T-helper 17 cell (primary cell): ENCODE data around the gene PDZD7. TPM values are rescaled to one million over a fixed set of nuclear protein-coding genes. Genes with fewer than 3 reads are reported as not detected.
A peak's percentile ranks its signal among the peaks of the same experiment; 100 is the strongest.

ENCODE experiments used
- ATAC-seq: fragments of 150-1000 bp; cut with Tn5 transposase; 2 replicates; pipeline ENCODE4 v1.10.0; 2021; ENCODE audit warnings: mild to moderate bottlenecking, moderate library complexity
- DNase-seq, 3 donors: peaks; one replicate each; pipeline versions ENCODE4 v3.0.0 to v3.0.0-alpha.2; 2020 to 2021
- H3K9me3 ChIP-seq: one replicate; pipeline ENCODE4 v1.7.0; 2013; ENCODE audit warnings: low read length, mild to moderate bottlenecking; ENCODE audit not compliant: control insufficient read depth, poor library complexity, severe bottlenecking
- H3K27ac Mint-ChIP-seq: one replicate; pipeline ENCODE4 v1.8.0; 2022; ENCODE audit warnings: mild to moderate bottlenecking, moderate library complexity, mixed read lengths
- H3K27me3 Mint-ChIP-seq: one replicate; pipeline ENCODE4 v1.8.0; 2022; ENCODE audit warnings: mixed read lengths
- H3K36me3 Mint-ChIP-seq: one replicate; pipeline ENCODE4 v1.8.0; 2022; ENCODE audit warnings: low read depth, mixed read lengths
- H3K4me1 Mint-ChIP-seq: one replicate; pipeline ENCODE4 v1.8.0; 2022; ENCODE audit warnings: mild to moderate bottlenecking, mixed read lengths
- H3K4me3 Mint-ChIP-seq: one replicate; pipeline ENCODE4 v1.8.0; 2022; ENCODE audit warnings: mild to moderate bottlenecking, moderate library complexity, mixed read lengths
- total RNA-seq, 4 donors: library from RNA in 2 of 4; stranded (reverse) in 2 of 4; gene quantifications; one replicate each; pipeline ENCODE4 v1.2.3 and lab custom pipeline; 2022 to 2026

The PDZD7 gene
- total RNA-seq, 2 donors from 2014 or later: 0.65 to 1.1 TPM

DNA sequence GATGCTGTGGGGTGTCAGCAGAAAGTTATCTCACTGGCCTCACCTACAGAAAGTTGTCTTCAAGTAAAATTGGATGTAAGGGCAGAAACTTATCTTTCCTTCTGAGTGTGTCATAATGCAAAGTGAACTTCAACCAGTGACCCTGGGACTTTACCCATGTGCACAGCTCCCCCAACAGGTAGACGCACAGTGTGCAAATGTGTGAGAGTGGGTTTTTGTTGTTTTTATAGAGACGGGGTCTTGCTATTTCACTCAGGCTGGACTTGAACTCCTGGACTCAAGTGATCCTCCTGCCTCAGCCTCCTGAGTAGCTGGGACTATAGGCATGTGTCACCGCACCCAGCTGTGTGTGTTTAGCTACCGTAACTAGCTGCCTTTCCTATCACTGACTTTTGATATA is 24.5 kb upstream of the PDZD7 start:
- H3K4me1 Mint-ChIP-seq: peaks cover 10% of the 10 kb centered on the region
- H3K27ac Mint-ChIP-seq: no peak overlapping the region
- ATAC-seq: no peak
- no peaks in the 10 kb centered on the region for H3K9me3 ChIP-seq
- no peak for DNase-seq
- no peak overlapping the region for H3K4me3 Mint-ChIP-seq
- peaks cover 8% of the 10 kb centered on the region for H3K27me3 Mint-ChIP-seq
- H3K36me3 Mint-ChIP-seq: peaks cover 2% of the 10 kb centered on the region

DNA sequence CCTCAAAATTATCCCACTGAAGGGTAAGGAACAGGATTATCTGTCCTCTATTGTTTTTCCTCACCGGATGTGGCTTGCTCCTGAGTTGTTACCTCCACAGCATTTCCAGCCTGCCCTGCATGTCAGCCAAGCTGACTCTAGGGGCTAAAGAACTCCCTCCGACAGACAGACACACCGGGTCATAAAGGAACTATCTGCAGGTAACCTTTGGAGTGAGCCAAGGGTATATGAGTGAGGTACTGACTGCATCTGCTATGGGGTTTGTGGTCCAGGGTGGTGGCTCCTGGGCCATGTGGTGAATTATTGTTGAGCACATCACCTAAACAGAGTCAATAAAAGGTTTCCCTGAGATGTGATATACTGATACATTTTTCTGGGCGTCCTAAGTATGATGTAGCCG is 23.9 kb upstream of the PDZD7 start:
- Mint-ChIP-seq H3K27ac (no peak overlapping the region), H3K36me3 (peaks cover 2% of the 10 kb centered on the region), H3K4me3 (no peak overlapping the region), H3K4me1 (peaks cover 8% of the 10 kb centered on the region), H3K27me3 (peaks cover 9% of the 10 kb centered on the region)
- no peak for DNase-seq
- no peaks in the 10 kb centered on the region for H3K9me3 ChIP-seq
- ATAC-seq: no peak

DNA sequence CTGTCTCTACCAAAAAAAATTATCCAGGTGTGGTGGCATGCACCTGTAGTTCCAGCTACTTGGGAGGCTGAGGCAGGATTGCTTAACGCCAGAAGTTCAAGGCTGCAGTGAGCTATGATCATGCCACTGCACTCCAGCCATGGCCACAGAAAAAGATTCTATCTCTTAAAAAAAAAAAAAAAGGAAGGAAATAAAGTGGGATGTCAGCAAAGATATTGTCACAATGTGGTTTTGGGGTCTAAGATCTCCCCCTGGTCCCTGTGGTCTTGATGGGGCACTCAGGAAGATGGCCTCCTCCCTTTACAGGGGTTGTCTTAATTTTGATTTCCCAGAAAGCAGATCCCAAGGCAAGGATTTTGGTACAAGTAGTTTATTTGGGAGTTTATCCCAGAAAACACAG is 23.4 kb upstream of the PDZD7 start:
- H3K27me3 Mint-ChIP-seq: peaks cover 13% of the 10 kb centered on the region
- DNase-seq (no peak), ATAC-seq (no peak)
- H3K4me3 Mint-ChIP-seq: no peak overlapping the region
- H3K36me3 Mint-ChIP-seq: peaks cover 2% of the 10 kb centered on the region
- H3K9me3 ChIP-seq: no peaks in the 10 kb centered on the region
- H3K4me1 Mint-ChIP-seq: peaks cover 7% of the 10 kb centered on the region
- no peak overlapping the region for H3K27ac Mint-ChIP-seq

DNA sequence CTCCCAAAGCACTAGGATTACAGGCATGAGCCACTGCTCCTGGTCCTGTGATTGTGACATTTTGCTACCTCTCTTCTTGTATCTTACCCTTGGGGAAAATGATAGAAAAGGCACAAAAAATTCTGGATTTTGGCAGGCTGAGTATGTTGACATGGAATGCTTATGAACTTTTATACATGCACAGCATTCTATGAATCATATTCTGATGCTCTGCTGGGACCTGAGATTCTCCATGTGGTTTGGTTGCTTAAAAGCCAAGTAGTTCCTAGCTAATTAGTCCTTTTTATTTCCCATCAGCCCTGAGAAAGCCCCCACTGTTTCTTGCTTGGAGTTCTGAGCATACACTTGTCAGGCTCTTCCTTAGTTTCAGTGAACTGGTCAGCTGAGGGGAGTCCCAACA is 22.6 kb upstream of the PDZD7 start:
- DNase-seq: no peak
- Mint-ChIP-seq H3K27ac (no peak overlapping the region), H3K4me1 (peaks cover 11% of the 10 kb centered on the region), H3K27me3 (peaks cover 22% of the 10 kb centered on the region), H3K36me3 (peaks cover 4% of the 10 kb centered on the region), H3K4me3 (no peak overlapping the region)
- no peak for ATAC-seq
- H3K9me3 ChIP-seq: no peaks in the 10 kb centered on the region

DNA sequence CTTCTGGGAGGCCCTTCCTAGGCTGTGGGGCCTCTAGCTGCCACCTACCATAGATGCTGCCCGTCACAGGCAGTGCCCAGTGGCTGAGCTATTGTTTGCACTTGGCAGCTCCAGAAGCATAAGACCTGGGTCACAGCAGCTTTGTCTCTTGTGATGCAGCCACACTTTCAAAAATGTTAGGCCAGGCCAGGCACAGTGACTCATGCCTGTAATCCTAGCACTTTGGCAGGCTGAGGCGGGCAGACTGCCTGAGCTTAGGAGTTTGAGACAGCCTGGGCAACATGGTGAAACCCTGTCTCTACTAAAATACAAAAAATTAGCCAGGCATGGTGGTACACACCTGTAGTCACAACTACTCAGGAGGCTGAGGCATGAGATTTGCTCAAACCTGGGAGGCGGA is 21.4 kb upstream of the PDZD7 start:
- H3K9me3 ChIP-seq: no peaks in the 10 kb centered on the region
- Mint-ChIP-seq H3K27ac (no peak overlapping the region), H3K4me1 (peaks cover 16% of the 10 kb centered on the region), H3K4me3 (no peak overlapping the region), H3K36me3 (peaks cover 4% of the 10 kb centered on the region), H3K27me3 (peaks cover 31% of the 10 kb centered on the region)
- ATAC-seq: no peak
- DNase-seq: no peak

DNA sequence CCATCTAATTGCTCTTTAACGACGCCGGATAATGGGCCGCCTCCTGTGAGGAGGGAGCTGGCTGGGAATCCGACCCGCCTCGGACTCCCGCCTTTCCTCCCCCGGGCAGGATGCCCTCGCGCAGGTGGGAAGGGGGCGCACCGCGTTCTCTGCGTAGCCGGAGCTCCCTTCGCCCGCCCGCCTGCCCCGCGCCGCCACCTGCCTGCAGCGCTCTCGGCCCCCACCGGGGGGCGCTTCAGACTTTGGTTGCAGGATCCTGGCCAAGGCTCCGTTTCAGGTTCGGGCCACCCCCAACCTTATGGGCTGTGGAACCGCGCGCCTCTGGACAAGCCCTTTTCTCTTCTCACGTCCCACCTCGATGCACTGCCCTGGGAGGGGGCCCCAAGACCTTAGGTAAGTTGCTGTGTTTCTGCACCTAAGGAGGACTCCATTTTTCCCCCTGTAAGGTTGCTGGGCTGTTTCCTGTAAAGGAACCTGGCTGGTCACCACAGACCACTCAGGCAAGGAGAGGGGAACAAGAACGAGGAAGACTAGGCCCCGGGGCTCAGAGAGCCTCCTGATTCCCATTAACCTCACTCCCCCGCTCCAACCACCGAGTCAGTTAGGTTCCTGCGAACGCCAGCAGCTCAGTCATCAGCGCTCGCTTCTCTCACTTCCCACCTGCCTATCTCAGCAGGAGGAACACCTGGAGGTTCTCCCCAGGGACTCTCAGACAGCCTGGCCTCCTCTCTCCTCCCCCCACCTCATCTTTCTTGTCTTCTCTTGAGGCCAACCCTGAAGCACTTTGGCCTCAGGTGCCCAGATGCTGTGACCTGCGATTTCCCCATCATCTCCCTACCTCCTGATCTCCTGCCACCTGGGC is 19.5 kb upstream of the PDZD7 start:
- Mint-ChIP-seq H3K27ac (no peak overlapping the region), H3K4me1 (peaks cover 16% of the 10 kb centered on the region), H3K4me3 (no peak overlapping the region), H3K36me3 (peaks cover 4% of the 10 kb centered on the region), H3K27me3 (peaks cover 46% of the 10 kb centered on the region)
- ATAC-seq (peak; percentile 92), DNase-seq (peak; percentile 72 to 84 (median 75))
- no peaks in the 10 kb centered on the region for H3K9me3 ChIP-seq

DNA sequence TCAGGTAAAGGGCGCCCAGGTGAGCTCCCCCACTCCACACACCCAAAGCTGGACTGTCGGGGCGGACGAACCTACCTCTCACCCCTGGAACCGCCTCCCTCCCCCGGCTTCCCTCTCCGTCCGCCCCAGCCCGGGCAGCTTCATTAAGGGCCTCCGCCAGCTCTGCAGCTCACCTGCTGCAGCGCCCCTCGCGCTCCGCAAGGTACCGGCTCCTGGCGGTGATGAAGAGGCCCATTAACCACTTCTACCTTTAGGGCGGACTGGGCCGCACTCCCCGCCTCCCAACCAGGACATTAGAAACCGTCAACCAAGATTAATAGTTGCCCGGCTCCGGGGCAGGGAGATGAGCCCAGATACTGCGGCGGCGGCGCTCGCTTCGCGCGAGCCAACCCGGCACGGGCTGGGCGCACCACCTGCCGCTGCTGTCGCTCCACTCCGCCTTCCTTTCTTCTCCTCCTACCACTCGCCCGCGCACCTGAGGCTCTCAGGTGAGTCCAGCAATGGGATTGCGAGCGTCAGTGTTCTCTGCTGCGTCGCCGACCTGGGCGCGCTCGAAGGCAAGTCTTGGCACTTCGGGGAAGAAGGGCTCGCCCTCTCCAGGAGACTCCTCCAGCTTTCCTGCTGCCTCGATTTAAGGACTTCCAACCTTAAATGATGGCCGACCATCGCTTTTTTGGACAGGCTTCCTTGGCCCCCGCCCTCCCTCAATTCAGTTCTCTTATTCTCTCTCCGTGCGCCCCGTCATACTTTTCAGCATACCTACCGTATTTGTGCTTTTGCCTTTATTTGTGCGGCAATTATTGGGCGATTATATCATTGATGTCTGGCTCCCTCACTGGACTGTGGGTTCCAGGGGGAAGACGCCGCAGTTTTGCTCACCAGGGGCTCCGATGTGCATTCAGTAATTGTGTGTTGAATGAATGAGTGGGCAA is 17.3 kb upstream of the PDZD7 start:
- no peak for DNase-seq
- H3K9me3 ChIP-seq: no peaks in the 10 kb centered on the region
- Mint-ChIP-seq H3K4me3 (peak overlapping the region; percentile 9), H3K4me1 (peaks cover 19% of the 10 kb centered on the region), H3K27ac (no peak overlapping the region), H3K36me3 (peaks cover 4% of the 10 kb centered on the region), H3K27me3 (peaks cover 46% of the 10 kb centered on the region)
- ATAC-seq: no peak

DNA sequence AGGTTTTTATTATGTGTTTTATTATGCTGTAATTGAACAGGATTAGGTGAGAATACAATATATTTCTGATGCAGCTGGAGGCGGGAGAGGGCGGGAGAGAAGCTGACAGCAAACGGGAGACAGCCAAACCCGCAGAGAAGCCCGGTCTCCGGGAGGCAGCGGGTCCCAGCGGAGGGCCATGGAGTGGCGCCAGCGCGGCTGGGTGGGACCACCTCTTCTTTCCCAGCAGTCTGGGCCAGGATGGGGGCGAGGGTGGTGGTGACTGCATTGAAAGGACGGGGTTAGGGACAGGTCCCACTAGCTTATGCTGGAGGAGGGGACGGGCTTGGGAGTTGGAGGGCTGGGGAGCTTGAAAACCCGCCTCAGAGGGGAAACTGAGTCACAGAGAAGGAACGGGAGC is 16.3 kb upstream of the PDZD7 start:
- H3K27me3 Mint-ChIP-seq: peaks cover 46% of the 10 kb centered on the region
- H3K9me3 ChIP-seq: no peaks in the 10 kb centered on the region
- ATAC-seq (no peak), DNase-seq (no peak)
- no peak overlapping the region for H3K4me3 Mint-ChIP-seq
- no peak overlapping the region for H3K27ac Mint-ChIP-seq
- peaks cover 28% of the 10 kb centered on the region for H3K4me1 Mint-ChIP-seq
- peaks cover 4% of the 10 kb centered on the region for H3K36me3 Mint-ChIP-seq

DNA sequence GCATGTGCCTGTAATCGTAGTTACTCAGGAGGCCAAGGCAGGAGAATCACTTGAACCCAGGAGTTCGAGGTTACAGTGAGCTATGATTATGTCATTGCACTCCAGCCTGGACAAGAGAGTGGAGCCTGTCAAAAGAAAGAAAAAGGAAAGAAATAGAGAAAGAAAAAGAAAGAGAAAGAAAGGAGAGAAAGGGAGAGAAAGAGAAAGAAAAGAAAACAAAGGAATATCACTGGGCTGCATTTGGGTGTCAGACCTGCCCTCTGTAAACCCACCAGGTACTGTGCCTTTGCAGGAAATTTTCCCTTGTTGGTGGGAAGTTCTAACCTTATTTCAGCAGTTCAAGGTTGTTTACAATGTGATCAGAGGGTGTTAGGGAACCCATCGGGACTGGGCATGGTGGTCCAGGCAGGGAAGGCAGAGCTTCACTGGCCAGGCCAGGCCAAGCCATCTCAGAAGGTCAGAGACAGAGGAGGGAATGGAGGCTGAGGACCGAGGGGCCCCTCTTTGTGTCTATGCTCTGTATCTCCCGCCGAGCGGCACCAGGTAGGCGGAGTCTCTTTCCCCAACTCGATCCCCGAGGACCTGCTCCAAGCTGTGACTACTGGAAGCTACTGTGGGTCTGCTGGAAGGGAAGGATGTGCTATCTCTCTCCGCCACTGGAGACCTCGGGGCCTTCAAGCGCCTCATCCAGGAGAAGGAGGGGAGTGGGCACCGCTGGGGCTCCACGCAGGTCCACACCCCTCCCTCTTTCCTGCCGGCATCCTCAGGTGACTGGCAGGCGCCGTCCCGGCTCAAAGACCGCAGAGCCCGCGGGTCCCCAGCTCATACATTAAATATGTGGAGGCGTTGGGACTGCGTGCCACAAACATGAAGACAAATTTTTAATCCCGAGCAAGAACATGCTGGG is 15.7 kb upstream of the PDZD7 start:
- no peaks in the 10 kb centered on the region for H3K9me3 ChIP-seq
- no peak overlapping the region for H3K27ac Mint-ChIP-seq
- ATAC-seq (no peak), DNase-seq (no peak)
- peaks cover 4% of the 10 kb centered on the region for H3K36me3 Mint-ChIP-seq
- no peak overlapping the region for H3K4me3 Mint-ChIP-seq
- peaks cover 46% of the 10 kb centered on the region for H3K27me3 Mint-ChIP-seq
- H3K4me1 Mint-ChIP-seq: peaks cover 29% of the 10 kb centered on the region

DNA sequence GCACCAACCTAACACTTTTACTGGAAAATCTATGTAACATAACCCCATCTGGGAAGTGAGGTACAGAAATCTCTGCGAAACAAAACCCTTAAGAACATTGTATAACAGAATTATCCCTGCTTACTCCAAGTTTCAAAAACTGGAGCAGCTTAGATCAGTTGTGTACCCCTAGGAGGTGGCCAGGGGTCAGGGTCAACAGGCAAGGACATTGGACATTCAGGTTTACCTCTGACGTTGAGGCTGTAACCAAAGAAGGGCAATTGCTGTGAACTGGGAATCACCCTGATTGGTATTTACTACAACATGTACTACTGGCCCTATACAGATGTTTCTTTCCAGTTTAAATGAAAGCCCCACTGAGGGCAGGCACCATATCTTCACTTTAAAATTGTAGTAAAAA is 13.2 kb upstream of the PDZD7 start:
- H3K36me3 Mint-ChIP-seq: peaks cover 2% of the 10 kb centered on the region
- no peak overlapping the region for H3K4me3 Mint-ChIP-seq
- DNase-seq (no peak), ATAC-seq (no peak)
- H3K27ac Mint-ChIP-seq: no peak overlapping the region
- peaks cover 31% of the 10 kb centered on the region for H3K27me3 Mint-ChIP-seq
- H3K4me1 Mint-ChIP-seq: peaks cover 27% of the 10 kb centered on the region
- H3K9me3 ChIP-seq: no peaks in the 10 kb centered on the region

DNA sequence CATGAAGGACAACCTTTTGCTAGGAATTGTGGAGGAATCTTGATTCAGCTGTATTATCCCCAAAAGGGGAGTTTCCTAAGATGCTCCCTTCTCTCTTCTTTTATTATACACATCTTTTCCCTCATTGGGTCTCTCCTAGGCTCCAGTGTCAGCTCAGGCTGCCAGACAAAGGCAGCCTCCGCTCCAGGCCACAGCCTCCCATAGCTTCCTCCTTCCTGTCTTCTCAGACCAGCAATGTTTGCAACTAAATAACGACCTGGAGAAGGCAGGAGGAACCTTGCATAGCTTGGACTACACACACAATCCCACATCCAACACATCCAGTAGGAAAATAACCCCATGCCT is 12.4 kb upstream of the PDZD7 start:
- peak overlapping the region; percentile 97 for H3K27ac Mint-ChIP-seq
- H3K4me3 Mint-ChIP-seq: peak overlapping the region; percentile 98
- H3K36me3 Mint-ChIP-seq: no peaks in the 10 kb centered on the region
- peaks cover 22% of the 10 kb centered on the region for H3K4me1 Mint-ChIP-seq
- peaks cover 23% of the 10 kb centered on the region for H3K27me3 Mint-ChIP-seq
- no peaks in the 10 kb centered on the region for H3K9me3 ChIP-seq
- DNase-seq: no peak
- no peak for ATAC-seq

DNA sequence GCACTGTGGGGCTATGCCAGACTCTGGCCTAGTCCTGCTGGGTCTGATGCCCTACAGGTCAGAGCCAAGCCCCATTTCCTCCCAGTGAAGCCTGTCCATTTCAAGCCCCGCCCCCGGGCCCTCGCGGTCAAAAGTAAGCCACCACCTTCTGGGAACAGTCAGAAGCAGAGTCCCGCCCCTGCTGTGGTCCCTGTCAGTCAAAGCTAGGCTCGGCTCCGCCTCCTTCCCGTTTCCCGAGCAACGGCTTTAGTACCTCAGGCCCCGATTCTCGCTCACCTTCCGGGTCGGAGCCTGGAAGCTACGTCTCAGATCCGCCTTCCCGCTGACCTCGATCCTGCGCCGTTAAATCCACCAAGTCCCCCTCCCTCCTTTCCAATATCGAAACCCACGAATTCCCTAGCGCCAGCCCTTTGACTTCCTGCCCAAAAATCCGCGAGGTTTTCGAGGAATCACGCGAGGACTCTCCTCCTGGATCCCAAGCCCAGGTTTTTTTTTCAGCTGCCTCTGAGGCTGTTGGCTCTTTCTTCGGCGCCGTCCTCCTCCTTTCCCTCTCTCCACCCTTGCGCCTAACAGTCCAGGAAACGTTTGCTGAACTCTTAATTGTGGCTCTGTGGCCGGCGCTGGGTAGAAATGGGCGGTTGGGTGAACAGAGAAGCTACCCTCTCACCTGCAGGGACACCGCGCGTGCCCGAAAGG is 11.9 kb upstream of the PDZD7 start:
- H3K36me3 Mint-ChIP-seq: peaks cover 5% of the 10 kb centered on the region
- ATAC-seq (peak; percentile 84), DNase-seq (peak; percentile 58 to 64 (median 62))
- peaks cover 20% of the 10 kb centered on the region for H3K4me1 Mint-ChIP-seq
- H3K4me3 Mint-ChIP-seq: peak overlapping the region; percentile 98
- no peaks in the 10 kb centered on the region for H3K9me3 ChIP-seq
- peak overlapping the region; percentile 97 for H3K27ac Mint-ChIP-seq
- peaks cover 18% of the 10 kb centered on the region for H3K27me3 Mint-ChIP-seq
